Gastroesophageal sphincter (tissue), 4 donors: ENCODE data around the gene MAT2A. TPM values are rescaled to one million over a fixed set of nuclear protein-coding genes. Genes with fewer than 3 reads are reported as not detected.
"Not testable (repeated sequence)": the region's sequence is repeated elsewhere in the genome, so short reads cannot be mapped to it uniquely, and the experiment has no call there.

Source experiments
- ATAC-seq: fragments of 150-250 bp; one replicate; pipeline ENCODE4 v1.9.1; 2016; ENCODE audit warnings: mild to moderate bottlenecking, moderate library complexity
- H3K27ac ChIP-seq, 4 donors: fragments of 200-600 bp; sonication (generic) in 3 of 4; 1 replicate in 3 of 4; 2 replicates in 1 of 4; pipeline ENCODE4 v1.5.1; 2016 to 2019
- H3K27me3 ChIP-seq: fragments of 200-600 bp; sonication (generic); one replicate; pipeline ENCODE4 v1.5.1; 2019
- H3K36me3 ChIP-seq, 2 donors: fragments of 200-600 bp; sonication (generic); one replicate each; pipeline ENCODE4 v1.5.1; 2019; ENCODE audit warnings: control low read depth in 1 of 2
- H3K4me1 ChIP-seq, 3 donors: fragments of 200-600 bp; sonication (generic); 1 replicate in 2 of 3; 2 replicates in 1 of 3; pipeline ENCODE4 v1.5.1; 2016 to 2019; ENCODE audit warnings: control low read depth in 2 of 3
- H3K4me3 ChIP-seq, 2 donors: fragments of 200-600 bp; sonication (generic); one replicate each; pipeline ENCODE4 v1.5.1; 2019; ENCODE audit warnings: mild to moderate bottlenecking in 1 of 2, moderate library complexity in 1 of 2
- H3K9me3 ChIP-seq, 3 donors: fragments of 200-600 bp; sonication (generic); one replicate each; pipeline ENCODE4 v1.5.1; 2017 to 2019; ENCODE audit warnings: control low read depth in 2 of 3
- EP300 ChIP-seq: sonication (generic); formaldehyde crosslinking; IDR thresholded peaks from one replicate; pipeline ENCODE4 v1.6.1; 2017; ENCODE audit warnings: antibody characterized with exemption, mild to moderate bottlenecking
- POLR2A ChIP-seq, 2 donors: fragments of 450-650 bp; IDR thresholded peaks; one replicate each; pipeline ENCODE4 v1.6.1; 2017; ENCODE audit warnings: antibody characterized with exemption in 2 of 2, mild to moderate bottlenecking in 2 of 2, moderate library complexity in 1 of 2
- POLR2AphosphoS5 ChIP-seq: sonication (generic); formaldehyde crosslinking; IDR thresholded peaks from one replicate; pipeline ENCODE4 v1.6.1; 2017; ENCODE audit warnings: antibody characterized with exemption
- WGBS, 2 donors: methylation state at CpG; one replicate each; pipeline ENCODE4 v1.1.5; 2018; ENCODE audit warnings: low coverage in 1 of 2; 5-methylcytosine and 5-hydroxymethylcytosine counted together
- total RNA-seq, 4 donors: library from RNA; depleted of rRNA; stranded (reverse); fragments of >200 nt; gene quantifications; one replicate each; pipeline ENCODE4 v1.1.0, GENCODE V29; 2016
- TF ChIP-seq, protein P1 (sequence below), 4 experiments: fragments of 200-600 bp in 2 of 4; fragments of 450-650 bp in 2 of 4; sonication (generic) in 1 of 4; IDR thresholded peaks; one replicate each; pipeline ENCODE4 v1.5.1; 2017 to 2019; ENCODE audit warnings: antibody characterized with exemption in 4 of 4, mild to moderate bottlenecking in 2 of 4, moderate library complexity in 2 of 4

Gene MAT2A
- total RNA-seq, 4 donors from 2014 or later: 68.5 to 295 (median 130) TPM

DNA sequence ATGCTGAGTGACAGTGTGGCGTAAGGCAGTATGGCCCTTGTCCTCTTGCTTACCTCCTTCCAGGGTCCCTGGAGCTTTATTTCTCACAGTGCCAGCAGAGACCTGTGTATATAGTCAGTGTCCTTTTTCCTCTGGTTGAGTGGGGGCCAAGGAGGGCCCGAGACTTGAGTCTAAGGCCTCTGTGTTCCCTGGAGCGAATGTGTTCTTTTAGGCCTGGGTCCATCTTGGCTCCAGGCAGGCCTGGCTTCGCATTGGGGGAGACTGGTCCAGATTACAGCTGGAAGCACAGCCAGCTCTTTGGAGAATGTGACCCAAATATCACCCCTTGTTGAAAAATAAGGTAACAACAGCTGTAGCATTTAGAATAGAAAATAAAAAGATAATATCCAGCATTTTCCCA lies 50.2 kb downstream of the MAT2A start:
- Histone ChIP-seq H3K27me3 (no peaks in the 10 kb centered on the region), H3K4me1 (peaks cover 0 to 93% (median 36%) of the 10 kb centered on the region in 3 donors), H3K36me3 (peaks cover 0 to 6% of the 10 kb centered on the region in 2 donors), H3K4me3 (no peak overlapping the region), H3K9me3 (no peaks in the 10 kb centered on the region), H3K27ac (peak overlapping the region in 3 of 4 donors; percentile 33 to 73 (median 63))
- 67% methylated on average over 4 of the region's 4 CpGs; no CpG with 5 or more reads in 1 of the 2 donors for WGBS, 2 donors
- peak; percentile 25 for ATAC-seq
- TF ChIP-seq, protein P1, sequence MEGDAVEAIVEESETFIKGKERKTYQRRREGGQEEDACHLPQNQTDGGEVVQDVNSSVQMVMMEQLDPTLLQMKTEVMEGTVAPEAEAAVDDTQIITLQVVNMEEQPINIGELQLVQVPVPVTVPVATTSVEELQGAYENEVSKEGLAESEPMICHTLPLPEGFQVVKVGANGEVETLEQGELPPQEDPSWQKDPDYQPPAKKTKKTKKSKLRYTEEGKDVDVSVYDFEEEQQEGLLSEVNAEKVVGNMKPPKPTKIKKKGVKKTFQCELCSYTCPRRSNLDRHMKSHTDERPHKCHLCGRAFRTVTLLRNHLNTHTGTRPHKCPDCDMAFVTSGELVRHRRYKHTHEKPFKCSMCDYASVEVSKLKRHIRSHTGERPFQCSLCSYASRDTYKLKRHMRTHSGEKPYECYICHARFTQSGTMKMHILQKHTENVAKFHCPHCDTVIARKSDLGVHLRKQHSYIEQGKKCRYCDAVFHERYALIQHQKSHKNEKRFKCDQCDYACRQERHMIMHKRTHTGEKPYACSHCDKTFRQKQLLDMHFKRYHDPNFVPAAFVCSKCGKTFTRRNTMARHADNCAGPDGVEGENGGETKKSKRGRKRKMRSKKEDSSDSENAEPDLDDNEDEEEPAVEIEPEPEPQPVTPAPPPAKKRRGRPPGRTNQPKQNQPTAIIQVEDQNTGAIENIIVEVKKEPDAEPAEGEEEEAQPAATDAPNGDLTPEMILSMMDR (IDR thresholded peaks at IDR 0.05): no peak
- TF ChIP-seq POLR2AphosphoS5: no peak
- no peak for TF ChIP-seq EP300
- TF ChIP-seq POLR2A (IDR thresholded peaks at IDR 0.05): no peak

DNA sequence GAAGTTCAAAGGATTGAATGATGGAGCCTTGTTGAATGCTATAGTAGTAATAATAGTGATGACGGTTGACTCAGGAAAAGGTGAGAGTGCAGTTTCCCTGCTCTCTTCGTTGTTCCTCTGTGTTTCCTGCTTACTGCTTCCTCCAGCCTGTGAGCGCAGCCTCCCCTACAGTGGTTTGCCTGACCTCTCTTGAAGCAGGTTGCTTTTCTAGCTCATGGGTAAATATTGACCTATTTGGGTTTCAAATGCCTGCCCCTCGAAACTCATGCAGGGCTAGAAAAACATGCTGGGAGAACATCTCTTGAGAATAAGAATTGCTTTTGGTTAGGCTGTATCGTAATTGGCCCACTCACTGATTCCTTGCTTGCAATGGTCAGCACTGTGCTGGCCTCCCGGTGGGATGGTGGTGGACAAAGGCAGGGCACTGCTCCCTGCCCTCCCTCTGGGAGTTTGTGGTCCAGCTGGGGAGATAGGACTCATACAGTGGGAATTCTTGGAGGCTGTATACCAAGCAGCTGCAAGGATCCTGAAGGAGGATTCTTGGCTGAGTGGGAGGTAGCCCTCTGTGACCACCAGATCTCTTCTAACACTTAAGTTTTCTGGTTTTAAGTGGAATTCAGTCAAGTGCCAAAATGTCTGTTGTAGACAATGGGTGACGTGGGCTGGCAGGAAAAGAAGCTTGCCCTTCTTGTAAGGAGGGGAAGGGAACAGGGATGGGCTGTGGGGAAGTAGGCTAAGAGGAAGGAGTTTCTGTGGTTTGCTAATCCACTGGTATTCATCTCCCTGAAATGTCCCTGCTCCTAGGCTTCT lies 51.2 kb downstream of the MAT2A start:
- Histone ChIP-seq H3K4me1 (peaks cover 0 to 93% (median 37%) of the 10 kb centered on the region in 3 donors), H3K27me3 (no peaks in the 10 kb centered on the region), H3K9me3 (no peaks in the 10 kb centered on the region), H3K36me3 (peaks cover 0 to 6% of the 10 kb centered on the region in 2 donors), H3K4me3 (no peak overlapping the region), H3K27ac (peak overlapping the region in 3 of 4 donors; percentile 63 to 74 (median 73))
- peak; percentile 6 for ATAC-seq
- WGBS, 2 donors: 54 to 61% methylated on average over 4 to 7 of the region's 7 CpGs
- TF ChIP-seq EP300 (no peak), POLR2A (IDR thresholded peaks at IDR 0.05) (no peak), POLR2AphosphoS5 (peak; percentile 8)
- TF ChIP-seq, protein P1 (IDR thresholded peaks at IDR 0.05): no peak

DNA sequence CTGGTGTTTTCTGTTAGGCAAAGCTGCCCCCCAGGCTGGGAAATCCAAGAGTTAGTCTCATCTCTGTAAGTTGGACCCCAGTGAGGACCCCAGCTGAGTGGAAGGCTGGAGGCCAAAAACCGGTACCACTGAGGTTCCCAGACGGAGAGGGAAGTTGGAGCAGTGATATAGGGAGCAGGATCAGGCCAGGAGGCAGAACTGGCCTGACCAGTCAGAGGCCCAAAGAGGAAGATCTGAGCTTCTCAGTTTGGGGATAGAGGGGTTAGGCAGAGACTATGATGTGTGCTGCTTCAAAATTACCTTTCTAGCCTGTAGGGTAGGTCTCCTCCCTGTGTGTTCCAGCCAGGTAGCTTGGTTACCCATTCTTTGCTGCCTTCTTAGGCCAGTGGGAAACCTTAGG lies 52.0 kb downstream of the MAT2A start:
- peak overlapping the region; percentile 8 to 74 (median 68) for H3K27ac ChIP-seq
- no peak for ATAC-seq

DNA sequence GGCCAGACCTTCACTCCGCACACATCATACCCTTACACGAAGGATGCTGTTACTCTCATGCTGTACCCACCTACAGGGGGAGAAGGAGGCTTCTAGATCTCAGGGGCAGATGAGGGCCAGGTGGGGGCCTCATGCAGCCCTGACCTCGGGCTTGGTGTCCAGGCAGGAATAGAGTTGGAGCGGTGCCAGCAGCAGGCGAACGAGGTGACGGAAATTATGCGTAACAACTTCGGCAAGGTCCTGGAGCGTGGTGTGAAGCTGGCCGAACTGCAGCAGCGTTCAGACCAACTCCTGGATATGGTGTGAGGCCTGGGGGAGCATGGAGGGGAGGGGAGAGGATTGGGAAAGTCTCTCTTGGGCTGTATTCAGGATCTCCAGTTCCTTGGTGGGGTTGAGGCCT lies 52.6 kb downstream of the MAT2A start:
- Histone ChIP-seq H3K27me3 (no peaks in the 10 kb centered on the region), H3K36me3 (peaks cover 0 to 8% of the 10 kb centered on the region in 2 donors), H3K4me1 (peaks cover 0 to 86% (median 37%) of the 10 kb centered on the region in 3 donors), H3K9me3 (no peaks in the 10 kb centered on the region), H3K4me3 (no peak overlapping the region), H3K27ac (peak overlapping the region in 3 of 4 donors; percentile 63 to 74 (median 73))
- TF ChIP-seq, protein P1 (IDR thresholded peaks at IDR 0.05): no peak
- TF ChIP-seq POLR2AphosphoS5: no peak
- TF ChIP-seq POLR2A (IDR thresholded peaks at IDR 0.05): no peak
- TF ChIP-seq EP300: no peak
- 75 to 81% methylated on average over 5 to 8 of the region's 12 CpGs for WGBS, 2 donors
- no peak for ATAC-seq

More for the DNA sequence above, 52.0 kb downstream of the MAT2A start:
- TF ChIP-seq POLR2AphosphoS5: no peak
- peaks cover 0 to 6% of the 10 kb centered on the region in 2 donors for H3K36me3 ChIP-seq
- 57% methylated on average over 1 of the region's 2 CpGs; no CpG with 5 or more reads in 1 of the 2 donors for WGBS, 2 donors
- H3K4me1 ChIP-seq: peaks cover 0 to 86% (median 33%) of the 10 kb centered on the region in 3 donors
- H3K27me3 ChIP-seq: no peaks in the 10 kb centered on the region
- H3K4me3 ChIP-seq: no peak overlapping the region
- H3K9me3 ChIP-seq: no peaks in the 10 kb centered on the region

DNA sequence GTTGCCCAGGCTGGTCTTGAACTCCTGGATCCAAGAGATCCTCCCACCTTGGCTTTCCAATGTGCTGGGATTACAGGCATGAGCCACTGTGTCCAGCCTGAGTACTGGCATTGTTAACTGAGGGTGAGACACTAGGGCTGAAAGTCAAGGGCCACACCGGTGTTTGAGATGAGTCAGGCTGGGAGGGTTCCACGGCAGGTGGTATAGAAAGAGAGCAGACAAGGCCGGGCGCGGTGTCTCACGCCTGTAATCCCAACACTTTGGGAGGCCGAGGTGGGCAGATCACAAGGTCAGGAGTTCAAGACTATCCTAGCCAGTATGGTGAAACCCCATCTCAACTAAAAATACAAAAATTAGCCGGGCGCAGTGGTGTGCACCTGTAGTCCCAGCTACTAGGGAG lies 53.3 kb downstream of the MAT2A start:
- H3K27me3 ChIP-seq, H3K9me3 ChIP-seq, ATAC-seq, H3K4me3 ChIP-seq: not testable (repeated sequence)
- Histone ChIP-seq H3K4me1 (peaks cover 0 to 86% (median 42%) of the 10 kb centered on the region in 3 donors), H3K36me3 (peaks cover 0 to 15% of the 10 kb centered on the region in 2 donors), H3K27ac (peak overlapping the region in 2 of 4 donors; percentile 63 to 74)
- 85 to 100% methylated on average over 1 to 7 of the region's 9 CpGs for WGBS, 2 donors

DNA sequence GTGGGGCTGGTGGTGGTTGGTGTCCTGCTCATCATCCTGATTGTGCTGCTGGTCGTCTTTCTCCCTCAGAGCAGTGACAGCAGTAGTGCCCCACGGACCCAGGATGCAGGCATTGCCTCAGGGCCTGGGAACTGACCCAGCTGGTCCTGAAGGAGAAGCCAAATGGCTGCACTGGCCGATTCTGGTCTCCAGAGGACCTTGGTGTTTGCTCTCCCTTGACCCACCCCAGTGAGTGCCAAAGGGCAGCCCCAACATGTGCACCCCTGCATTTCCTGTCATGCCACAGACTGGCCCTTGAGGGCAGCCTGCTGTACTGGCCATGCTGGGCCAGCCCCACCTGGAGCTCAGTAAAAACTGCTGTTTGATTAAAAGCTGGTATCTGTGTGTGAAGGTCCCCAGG lies 54.1 kb downstream of the MAT2A start:
- Histone ChIP-seq H3K4me3 (no peak overlapping the region), H3K27me3 (no peaks in the 10 kb centered on the region), H3K4me1 (peaks cover 0 to 84% (median 42%) of the 10 kb centered on the region in 3 donors), H3K9me3 (no peaks in the 10 kb centered on the region), H3K27ac (peak overlapping the region in 1 of 4 donors; percentile 11), H3K36me3 (peaks cover 0 to 23% of the 10 kb centered on the region in 2 donors)
- ATAC-seq: no peak
- WGBS, 2 donors: 50% methylated on average over 2 of the region's 3 CpGs; no CpG with 5 or more reads in 1 of the 2 donors
- TF ChIP-seq EP300 (no peak), POLR2AphosphoS5 (no peak), POLR2A (IDR thresholded peaks at IDR 0.05) (no peak)
- TF ChIP-seq, protein P1 (IDR thresholded peaks at IDR 0.05): no peak
